Endothelial cell of umbilical vein (primary cell): ENCODE results near the gene SMG1. TPM values are rescaled to one million over a fixed set of nuclear protein-coding genes. Genes with fewer than 3 reads are reported as not detected.

Experiments
- BruUV-seq: library from RNA; stranded (reverse); fragments of 400-500 nt; replicated peaks from 2 replicates; lab custom pipeline; 2021; lab: Mats Ljungman, UMichigan
- CTCF ChIA-PET: fragments of 300-600, 350-600 bp; sonication (Branson Sonifier 250); formaldehyde crosslinking; loops from one replicate; lab custom pipeline; 2021; ENCODE audit warnings: antibody characterized with exemption, inconsistent platforms; lab: Charles Lee
- POLR2A ChIA-PET: fragments of 300-600, 350-600 bp; sonication (Branson Sonifier 250); formaldehyde crosslinking; loops from one replicate; lab custom pipeline; 2021; ENCODE audit warnings: antibody characterized with exemption, inconsistent platforms; lab: Charles Lee
- DNase-seq: peaks from one replicate; pipeline ENCODE4 v3.0.0-alpha.2; 2011; ENCODE audit warnings: low read depth, low spot score
- FAIRE-seq: peaks from 2 replicates; lab custom pipeline; 2011; peaks lifted over from hg19 to GRCh38; lab: Jason Lieb, UNC
- H2AFZ ChIP-seq: 2 replicates; pipeline ENCODE4 v1.6.0; 2012; ENCODE audit warnings: low read depth, low read length, control low read depth, inconsistent platforms
- H3K27ac ChIP-seq: 2 replicates; pipeline ENCODE4 v1.5.1; 2011; ENCODE audit warnings: low read depth, mild to moderate bottlenecking, control low read depth, low read length, moderate library complexity; ENCODE audit not compliant: insufficient read depth
- H3K27me3 ChIP-seq, 2 experiments: 2 replicates each; pipeline versions ENCODE4 v1.6.0 to v1.6.1; 2011; ENCODE audit warnings: low read length in 2 of 2, mixed read lengths in 1 of 2; ENCODE audit not compliant: control insufficient read depth in 2 of 2, insufficient read depth in 2 of 2
- H3K36me3 ChIP-seq, 2 experiments: 2 replicates in 1 of 2; 3 replicates in 1 of 2; pipeline ENCODE4 v1.5.1; 2011; ENCODE audit warnings: low read length in 2 of 2, mild to moderate bottlenecking in 1 of 2, moderate library complexity in 1 of 2; ENCODE audit not compliant: control insufficient read depth in 2 of 2, insufficient read depth in 2 of 2; ENCODE audit errors: extremely low read depth in 1 of 2
- H3K4me1 ChIP-seq: 3 replicates; pipeline ENCODE4 v1.5.1; 2011; ENCODE audit warnings: mild to moderate bottlenecking, low read length; ENCODE audit not compliant: control insufficient read depth, insufficient read depth; ENCODE audit errors: extremely low read depth
- H3K4me2 ChIP-seq: 2 replicates; pipeline ENCODE4 v1.6.1; 2011; ENCODE audit warnings: low read length, control low read depth, mixed read lengths; ENCODE audit not compliant: insufficient read depth
- H3K4me3 ChIP-seq, 3 experiments: fragments of 200-600 bp in 1 of 3; sonication (generic), shearing (Covaris generic) in 1 of 3; replicated peaks in 1 of 3; 2 replicates each; pipeline ENCODE4 v1.5.1; 2011 to 2016; ENCODE audit warnings: control low read depth in 3 of 3, low read length in 3 of 3, mild to moderate bottlenecking in 2 of 3, inconsistent platforms in 1 of 3, low read depth in 1 of 3, moderate library complexity in 1 of 3; ENCODE audit not compliant: insufficient read depth in 1 of 3
- H3K79me2 ChIP-seq: 2 replicates; pipeline ENCODE4 v1.6.0; 2012; ENCODE audit warnings: low read length, inconsistent platforms; ENCODE audit not compliant: control insufficient read depth, insufficient read depth
- H3K9ac ChIP-seq: replicated peaks from 2 replicates; pipeline ENCODE3; 2011; ENCODE audit warnings: low read length, control low read depth; ENCODE audit not compliant: insufficient read depth; ENCODE audit errors: extremely low read depth
- H3K9me1 ChIP-seq: replicated peaks from 3 replicates; pipeline ENCODE4 v1.6.0; 2011; ENCODE audit warnings: mild to moderate bottlenecking, low read length; ENCODE audit not compliant: control insufficient read depth, insufficient read depth; ENCODE audit errors: extremely low read depth
- H3K9me3 ChIP-seq: replicated peaks from 2 replicates; pipeline ENCODE4 v1.5.1; 2012; ENCODE audit warnings: low read length, inconsistent platforms; ENCODE audit not compliant: control insufficient read depth, insufficient read depth
- H4K20me1 ChIP-seq: replicated peaks from 2 replicates; pipeline ENCODE3; 2011; ENCODE audit warnings: mild to moderate bottlenecking, low read length; ENCODE audit not compliant: control insufficient read depth, insufficient read depth; ENCODE audit errors: extremely low read depth
- CTCF ChIP-seq, 2 donors: IDR thresholded peaks; 1 replicate in 1 of 2; 2 replicates in 1 of 2; pipeline ENCODE4 v1.5.1; 2011; ENCODE audit warnings: low read length in 2 of 2, mild to moderate bottlenecking in 2 of 2, moderate library complexity in 2 of 2, control low read depth in 1 of 2, inconsistent platforms in 1 of 2, low read depth in 1 of 2; ENCODE audit not compliant: insufficient read depth in 1 of 2; ENCODE audit errors: extremely low read depth in 1 of 2
- EZH2 ChIP-seq: IDR thresholded peaks from 2 replicates; pipeline ENCODE4 v1.6.1; 2012; ENCODE audit warnings: borderline replicate concordance, low read depth, mild to moderate bottlenecking, moderate library complexity, low read length, inconsistent platforms; ENCODE audit not compliant: severe bottlenecking
- FOS ChIP-seq: IDR thresholded peaks from 2 replicates; pipeline ENCODE4 v1.6.1; 2011; ENCODE audit warnings: mild to moderate bottlenecking, low read length, moderate library complexity, borderline replicate concordance; ENCODE audit not compliant: insufficient read depth
- GATA2 ChIP-seq: IDR thresholded peaks from 2 replicates; pipeline ENCODE4 v1.7.0; 2011; ENCODE audit warnings: low read depth, mild to moderate bottlenecking, moderate library complexity, mixed read lengths, low read length; ENCODE audit not compliant: insufficient read length, insufficient read depth
- JUN ChIP-seq: IDR thresholded peaks from 2 replicates; pipeline ENCODE4 v1.6.1; 2011; ENCODE audit warnings: borderline replicate concordance, low read depth; ENCODE audit not compliant: insufficient read length, insufficient read depth
- MAX ChIP-seq: IDR thresholded peaks from 2 replicates; pipeline ENCODE4 v1.6.1; 2011; ENCODE audit not compliant: insufficient read depth, insufficient read length
- MYC ChIP-seq: IDR thresholded peaks from one replicate; pipeline ENCODE4 v1.6.1; 2011; ENCODE audit warnings: mild to moderate bottlenecking, low read depth, low read length
- POLR2A ChIP-seq: IDR thresholded peaks from 2 replicates; pipeline ENCODE4 v1.6.1; 2012; ENCODE audit warnings: low read depth, mild to moderate bottlenecking, control low read depth, low read length
- POLR2AphosphoS5 ChIP-seq: IDR thresholded peaks from 2 replicates; pipeline ENCODE4 v1.6.1; 2012; ENCODE audit warnings: low read depth, mild to moderate bottlenecking, control low read depth, low read length, moderate library complexity; ENCODE audit not compliant: insufficient read depth
- dilution Hi-C: fragments of 300-500 bp; cut with MboI; formaldehyde crosslinking; loops from one replicate; pipeline ENCODE4 v1.15.0; 2019; ENCODE audit warnings: low sequenced_read_pairs; ENCODE audit not compliant: extremely low pct_ligation_motif_present
- intact Hi-C: fragments of 100-400 bp; cut with micrococcal nuclease; formaldehyde crosslinking; loops from one replicate; pipeline ENCODE4 v1.10.0; 2022
- polyA plus RNA-seq, 4 experiments: library from polyadenylated mRNA; depleted of rRNA in 3 of 4; stranded (reverse) in 3 of 4; unstranded in 1 of 4; fragments of >200 nt; gene quantifications; 2 replicates each; pipeline versions ENCODE4 v1.2.1 to v1.2.3, GENCODE V29; 2011 to 2012; ENCODE audit warnings: missing spikeins in 1 of 4
- total RNA-seq: library from RNA; stranded (reverse); gene quantifications from 2 replicates; pipeline ENCODE4 v1.2.3, GENCODE V29; 2021

Gene SMG1
- total and polyA plus RNA-seq, 2 donors (not counting 3 experiments of a cell fraction or from before 2014, with no cell fraction given), result 14.0 to 90.8 TPM

- Histone ChIP-seq H3K27me3 (no peaks in the 10 kb centered on the region), H2AFZ (no peak overlapping the region), H3K79me2 (peaks cover 65% of the 10 kb centered on the region), H4K20me1 (peaks cover 9% of the 10 kb centered on the region), H3K4me1 (peaks cover 43% of the 10 kb centered on the region), H3K4me2 (peak overlapping the region; percentile 86), H3K9me1 (no peaks in the 10 kb centered on the region), H3K36me3 (peaks cover 24 to 36% of the 10 kb centered on the region in 2 experiments), H3K9ac (peak overlapping the region; percentile 92), H3K4me3 (peak overlapping the region; percentile 78 to 97 (median 86)), H3K27ac (peak overlapping the region; percentile 72), H3K9me3 (no peaks in the 10 kb centered on the region)
- DNase-seq, result peak; percentile 51
- POLR2A ChIA-PET, result interaction anchor here (2.6 to 6.3 kb wide), 2 partner anchors 11 to 15 kb away, joined by 10 to 81 read pairs; partner anchors contain the start of gene ARL6IP1
- peak; percentile 77 for FAIRE-seq
- dilution Hi-C loops (loop anchor here (25.0 kb wide), 1 partner anchor 323 kb away; the partner anchor contains the start of gene ITPRIPL2), intact Hi-C loops (no loop called here)
- TF ChIP-seq FOS (no peak), EZH2 (no peak), JUN (no peak), POLR2AphosphoS5 (no peak), GATA2 (no peak), CTCF (IDR thresholded peaks at IDR 0.05; ENCODE audit: extremely low read depth in 1 of 2, insufficient read depth in 1 of 2, low read depth in 1 of 2, low read length in 2 of 2) (no peak), MAX (no peak), MYC (no peak), POLR2A (no peak)
- CTCF ChIA-PET, result interaction anchor here (1.0 to 7.2 kb wide), 2 partner anchors 13 to 15 kb away, joined by 3 to 80 read pairs; partner anchors contain the start of gene ARL6IP1
- BruUV-seq, result TSS peak; percentile 46
Measured at GRCh38 chr16:18788828-18789514, 137.2 kb downstream of the SMG1 start.
